Measurements from ENCODE around the gene ZNF850. TPM values are rescaled to one million over a fixed set of nuclear protein-coding genes. Genes with fewer than 3 reads are reported as not detected.
A peak's percentile ranks its signal among the peaks of the same experiment; 100 is the strongest.

The ZNF850 gene
- total RNA-seq = 1 to 10 TPM; 3.7 to 5.4 TPM
- 1 to 10 TPM in 1 of 2 donors, not detected in 1; 1.5 TPM for polyA plus RNA-seq

- Histone ChIP-seq H3K36me3 (ENCODE audit: insufficient read depth, low read length) (no peaks in the 10 kb centered on the region), H3K9me3 (ENCODE audit: control insufficient read depth in 1 of 2, low read length in 2 of 2) (no peaks in the 10 kb centered on the region), H3K27me3 (ENCODE audit: insufficient read depth, low read length) (no peaks in the 10 kb centered on the region), H3K4me1 (ENCODE audit: insufficient read depth, low read length) (peaks cover 19% of the 10 kb centered on the region), H3K4me3 (ENCODE audit: low read length in 2 of 2) (peak within 1 kb of the TSS; percentile 85 to 90), H3K27ac (ENCODE audit: low read depth, low read length) (peak within 1 kb of the TSS; percentile 81)
- intact Hi-C loops (cut with micrococcal nuclease) = loop anchor here (1.0 to 10.0 kb wide), 14 partner anchors 25 to 695 kb away; partner anchors contain the start of genes ZFP14, ZNF260, ZNF345 and ZNF382
- DNase-seq = peak; percentile 94 to 98 (median 95)
- Mint-ChIP-seq H3K9me3 (peaks cover 0 to 39% (median 28%) of the 10 kb centered on the region in 8 donors), H3K4me1 (peaks cover 18 to 27% (median 24%) of the 10 kb centered on the region in 4 donors), H3K27me3 (peaks cover 0 to 2% of the 10 kb centered on the region in 2 donors), H3K4me3 (peak within 1 kb of the TSS; percentile 94 to 100 (median 98)), H3K36me3 (peaks cover 7 to 30% of the 10 kb centered on the region in 2 donors), H3K27ac (peak within 1 kb of the TSS; percentile 91 to 97 (median 95))
- POLR2A ChIA-PET (ENCODE audit: partially characterized antibody) = interaction anchor here (1.0 to 2.1 kb wide), 11 partner anchors 10 to 920 kb away, joined by 3 to 18 read pairs (median 6); partner anchors contain the start of genes ZNF146, ZNF260, ZNF345 and ZNF382
- CTCF ChIA-PET (ENCODE audit: partially characterized antibody) = no interaction called here
Observed at GRCh38 chr19:36772311-36773222, at the start of gene ZNF850. TSS of gene ZNF850 (minus strand) at chr19:36772807. CDS start at chr19:36762606, 10,201 bp downstream.

- peaks cover 0 to 98% (median 86%) of the 10 kb centered on the region in 8 donors for H3K9me3 Mint-ChIP-seq
- H3K27me3 Mint-ChIP-seq = no peaks in the 10 kb centered on the region
- Histone ChIP-seq H3K27me3 (ENCODE audit: insufficient read depth, low read length) (no peaks in the 10 kb centered on the region), H3K4me3 (ENCODE audit: low read length in 2 of 2) (no peak overlapping the region), H3K27ac (ENCODE audit: low read depth, low read length) (no peak overlapping the region), H3K9me3 (ENCODE audit: control insufficient read depth in 1 of 2, low read length in 2 of 2) (peaks cover 10 to 58% of the 10 kb centered on the region in 2 donors), H3K4me1 (ENCODE audit: insufficient read depth, low read length) (no peaks in the 10 kb centered on the region), H3K36me3 (ENCODE audit: insufficient read depth, low read length) (peaks cover 12% of the 10 kb centered on the region)
- intact Hi-C loops (cut with micrococcal nuclease) = no loop called here
- POLR2A ChIA-PET (ENCODE audit: partially characterized antibody) = no interaction called here
- no peak for DNase-seq
- H3K27ac Mint-ChIP-seq = no peak overlapping the region
- CTCF ChIA-PET (ENCODE audit: partially characterized antibody) = no interaction called here
- H3K36me3 Mint-ChIP-seq = peaks cover 75 to 89% of the 10 kb centered on the region in 2 donors
- H3K4me1 Mint-ChIP-seq = no peaks in the 10 kb centered on the region
- H3K4me3 Mint-ChIP-seq = no peak overlapping the region
Observed at GRCh38 chr19:36821758-36822157, 49.2 kb upstream of the ZNF850 start.

GRCh38 chr19:36819130-36819630 lies 46.6 kb upstream of the ZNF850 start:
- H3K27ac Mint-ChIP-seq = no peak overlapping the region
- H3K27ac ChIP-seq (ENCODE audit: low read depth, low read length) = no peak overlapping the region
- POLR2A ChIA-PET (ENCODE audit: partially characterized antibody) = no interaction called here
- no peaks in the 10 kb centered on the region for H3K27me3 ChIP-seq (ENCODE audit: insufficient read depth, low read length)
- no peaks in the 10 kb centered on the region for H3K4me1 Mint-ChIP-seq
- H3K36me3 ChIP-seq (ENCODE audit: insufficient read depth, low read length) = peaks cover 12% of the 10 kb centered on the region
- H3K9me3 Mint-ChIP-seq = peaks cover 0 to 99% (median 86%) of the 10 kb centered on the region in 8 donors
- H3K4me1 ChIP-seq (ENCODE audit: insufficient read depth, low read length) = no peaks in the 10 kb centered on the region
- H3K4me3 Mint-ChIP-seq = no peak overlapping the region
- no peak overlapping the region for H3K4me3 ChIP-seq (ENCODE audit: low read length in 2 of 2)
- H3K36me3 Mint-ChIP-seq = peaks cover 66 to 81% of the 10 kb centered on the region in 2 donors
- intact Hi-C loops (cut with micrococcal nuclease) = no loop called here
- peaks cover 8 to 61% of the 10 kb centered on the region in 2 donors for H3K9me3 ChIP-seq (ENCODE audit: control insufficient read depth in 1 of 2, low read length in 2 of 2)
- CTCF ChIA-PET (ENCODE audit: partially characterized antibody) = no interaction called here
- DNase-seq = no peak
- H3K27me3 Mint-ChIP-seq = no peaks in the 10 kb centered on the region

GRCh38 chr19:36807029-36807428 lies 34.4 kb upstream of the ZNF850 start:
- Mint-ChIP-seq H3K4me1 (no peaks in the 10 kb centered on the region), H3K4me3 (no peak overlapping the region), H3K36me3 (peaks cover 66 to 77% of the 10 kb centered on the region in 2 donors), H3K9me3 (peaks cover 2 to 92% (median 73%) of the 10 kb centered on the region in 8 donors), H3K27ac (no peak overlapping the region), H3K27me3 (no peaks in the 10 kb centered on the region)
- Histone ChIP-seq H3K36me3 (ENCODE audit: insufficient read depth, low read length) (peaks cover 5% of the 10 kb centered on the region), H3K27ac (ENCODE audit: low read depth, low read length) (no peak overlapping the region), H3K9me3 (ENCODE audit: control insufficient read depth in 1 of 2, low read length in 2 of 2) (peaks cover 0 to 41% of the 10 kb centered on the region in 2 donors), H3K4me3 (ENCODE audit: low read length in 2 of 2) (no peak overlapping the region), H3K27me3 (ENCODE audit: insufficient read depth, low read length) (no peaks in the 10 kb centered on the region), H3K4me1 (ENCODE audit: insufficient read depth, low read length) (no peaks in the 10 kb centered on the region)
- intact Hi-C loops (cut with micrococcal nuclease) = no loop called here
- CTCF ChIA-PET (ENCODE audit: partially characterized antibody) = no interaction called here
- DNase-seq = no peak
- POLR2A ChIA-PET (ENCODE audit: partially characterized antibody) = no interaction called here

GRCh38 chr19:36805364-36805763 lies 32.8 kb upstream of the ZNF850 start:
- no peaks in the 10 kb centered on the region for H3K27me3 Mint-ChIP-seq
- Histone ChIP-seq H3K27ac (ENCODE audit: low read depth, low read length) (no peak overlapping the region), H3K4me1 (ENCODE audit: insufficient read depth, low read length) (no peaks in the 10 kb centered on the region), H3K36me3 (ENCODE audit: insufficient read depth, low read length) (peaks cover 5% of the 10 kb centered on the region), H3K27me3 (ENCODE audit: insufficient read depth, low read length) (no peaks in the 10 kb centered on the region), H3K4me3 (ENCODE audit: low read length in 2 of 2) (no peak overlapping the region), H3K9me3 (ENCODE audit: control insufficient read depth in 1 of 2, low read length in 2 of 2) (peaks cover 0 to 27% of the 10 kb centered on the region in 2 donors)
- intact Hi-C loops (cut with micrococcal nuclease) = no loop called here
- H3K27ac Mint-ChIP-seq = peak overlapping the region in 1 of 7 donors; percentile 50
- POLR2A ChIA-PET (ENCODE audit: partially characterized antibody) = no interaction called here
- DNase-seq = no peak
- peaks cover 60 to 75% of the 10 kb centered on the region in 2 donors for H3K36me3 Mint-ChIP-seq
- CTCF ChIA-PET (ENCODE audit: partially characterized antibody) = no interaction called here
- no peaks in the 10 kb centered on the region for H3K4me1 Mint-ChIP-seq
- H3K9me3 Mint-ChIP-seq = peaks cover 5 to 89% (median 68%) of the 10 kb centered on the region in 8 donors
- H3K4me3 Mint-ChIP-seq = no peak overlapping the region

GRCh38 chr19:36797786-36798108 lies 25.1 kb upstream of the ZNF850 start:
- no peaks in the 10 kb centered on the region for H3K27me3 ChIP-seq (ENCODE audit: insufficient read depth, low read length)
- Mint-ChIP-seq H3K9me3 (peaks cover 6 to 80% (median 59%) of the 10 kb centered on the region in 8 donors), H3K4me3 (peak overlapping the region; percentile 99 to 100 (median 99)), H3K27ac (peak overlapping the region; percentile 99 to 100 (median 100)), H3K4me1 (peaks cover 5 to 27% (median 16%) of the 10 kb centered on the region in 4 donors), H3K27me3 (no peaks in the 10 kb centered on the region), H3K36me3 (peaks cover 44% of the 10 kb centered on the region in 2 donors)
- DNase-seq = no peak
- ChIA-PET CTCF (ENCODE audit: partially characterized antibody) (no interaction called here), POLR2A (ENCODE audit: partially characterized antibody) (interaction anchor here (1.0 to 1.7 kb wide), 8 partner anchors 25 to 419 kb away, joined by 3 to 17 read pairs (median 6); partner anchors contain the start of genes ZFP14, ZNF345, ZNF529 and ZNF790)
- H3K27ac ChIP-seq (ENCODE audit: low read depth, low read length) = peak overlapping the region; percentile 79
- H3K36me3 ChIP-seq (ENCODE audit: insufficient read depth, low read length) = peaks cover 2% of the 10 kb centered on the region
- intact Hi-C loops (cut with micrococcal nuclease) = loop anchor here (1.0 kb wide), 5 partner anchors 25 to 119 kb away; partner anchors contain the start of genes ZNF345, ZNF567, ZNF568 and ZNF790
- peaks cover 5 to 17% of the 10 kb centered on the region in 2 donors for H3K9me3 ChIP-seq (ENCODE audit: control insufficient read depth in 1 of 2, low read length in 2 of 2)
- peak overlapping the region; percentile 94 to 96 for H3K4me3 ChIP-seq (ENCODE audit: low read length in 2 of 2)
- H3K4me1 ChIP-seq (ENCODE audit: insufficient read depth, low read length) = peaks cover 4% of the 10 kb centered on the region

GRCh38 chr19:36796714-36796992 lies 24.0 kb upstream of the ZNF850 start:
- POLR2A ChIA-PET (ENCODE audit: partially characterized antibody) = interaction anchor here (0.6 to 1.7 kb wide), 11 partner anchors 24 to 710 kb away, joined by 3 to 17 read pairs (median 4); partner anchors contain the start of genes ZFP14, ZNF345, ZNF382 and ZNF529
- H3K9me3 Mint-ChIP-seq = peaks cover 10 to 82% (median 61%) of the 10 kb centered on the region in 8 donors

More at GRCh38 chr19:36796714-36796992, 24.0 kb upstream of the ZNF850 start:
- Mint-ChIP-seq H3K36me3 (peaks cover 41 to 47% of the 10 kb centered on the region in 2 donors), H3K27me3 (peaks cover 0 to 6% of the 10 kb centered on the region in 2 donors), H3K4me1 (peaks cover 5 to 35% (median 21%) of the 10 kb centered on the region in 4 donors), H3K4me3 (peak overlapping the region; percentile 99 to 100 (median 99)), H3K27ac (peak overlapping the region; percentile 99 to 100 (median 100))
- peaks cover 5 to 17% of the 10 kb centered on the region in 2 donors for H3K9me3 ChIP-seq (ENCODE audit: control insufficient read depth in 1 of 2, low read length in 2 of 2)
- intact Hi-C loops (cut with micrococcal nuclease) = no loop called here
- H3K4me3 ChIP-seq (ENCODE audit: low read length in 2 of 2) = peak overlapping the region; percentile 94 to 96
- peaks cover 4% of the 10 kb centered on the region for H3K4me1 ChIP-seq (ENCODE audit: insufficient read depth, low read length)
- peak overlapping the region; percentile 79 for H3K27ac ChIP-seq (ENCODE audit: low read depth, low read length)
- no peaks in the 10 kb centered on the region for H3K27me3 ChIP-seq (ENCODE audit: insufficient read depth, low read length)
- no peaks in the 10 kb centered on the region for H3K36me3 ChIP-seq (ENCODE audit: insufficient read depth, low read length)
- no peak for DNase-seq
- CTCF ChIA-PET (ENCODE audit: partially characterized antibody) = no interaction called here

Data from CD4-positive, alpha-beta memory T cell (primary cell).